Epithelial cell of prostate (primary cell): ENCODE data around the gene MTA1.

Source experiments
- DNase-seq: peaks from one replicate; pipeline ENCODE4 v3.0.0-alpha.2; 2011; ENCODE audit warnings: low read depth, low spot score
- H3K27ac ChIP-seq: fragments of 450-650 bp; 2 replicates; pipeline ENCODE4 v1.5.1; 2017; ENCODE audit warnings: mild to moderate bottlenecking

The MTA1 gene

DNA sequence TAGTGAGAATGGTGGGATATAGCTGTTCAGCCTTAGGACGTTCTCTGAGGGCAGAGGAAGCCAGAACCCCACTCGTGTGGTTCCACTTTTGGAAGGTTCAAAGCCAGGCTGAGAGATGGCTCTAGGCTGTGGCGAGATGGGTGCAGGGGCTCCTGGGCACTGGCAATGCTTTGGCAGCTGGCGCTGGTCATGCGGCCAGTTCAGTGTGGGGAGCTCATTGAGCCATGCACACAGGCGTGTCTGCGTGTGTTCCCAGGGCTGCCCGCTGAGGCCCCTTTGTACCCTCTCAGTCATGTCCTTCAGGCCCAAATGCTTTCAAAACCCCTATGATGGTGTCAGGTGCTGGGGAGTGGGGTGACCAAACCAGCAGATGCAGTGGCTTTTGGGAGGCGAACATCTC is 19.6 kb upstream of the MTA1 start:
- no peak for DNase-seq

DNA sequence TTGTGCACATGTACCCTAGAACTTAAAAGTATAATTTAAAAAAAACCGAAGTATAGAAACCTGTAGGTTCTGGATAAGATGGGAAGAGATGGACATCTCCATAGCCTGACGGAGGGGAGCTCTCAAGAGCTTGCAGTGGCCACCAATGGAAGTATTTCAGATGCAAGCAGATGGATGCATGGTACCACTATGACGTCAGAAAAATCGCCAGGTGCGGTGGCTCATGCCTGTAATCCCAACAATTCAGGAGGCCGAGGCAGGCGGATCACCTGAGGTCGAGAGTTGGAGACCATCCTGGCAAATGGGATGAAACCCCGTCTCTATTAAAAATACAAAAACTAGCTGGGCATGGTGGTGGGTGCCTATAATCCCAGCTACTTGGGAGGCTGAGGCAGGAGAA is 17.9 kb upstream of the MTA1 start:
- DNase-seq, result no peak
- H3K27ac ChIP-seq, result no peak overlapping the region

More for the DNA sequence above, 19.6 kb upstream of the MTA1 start:
- no peak overlapping the region for H3K27ac ChIP-seq

DNA sequence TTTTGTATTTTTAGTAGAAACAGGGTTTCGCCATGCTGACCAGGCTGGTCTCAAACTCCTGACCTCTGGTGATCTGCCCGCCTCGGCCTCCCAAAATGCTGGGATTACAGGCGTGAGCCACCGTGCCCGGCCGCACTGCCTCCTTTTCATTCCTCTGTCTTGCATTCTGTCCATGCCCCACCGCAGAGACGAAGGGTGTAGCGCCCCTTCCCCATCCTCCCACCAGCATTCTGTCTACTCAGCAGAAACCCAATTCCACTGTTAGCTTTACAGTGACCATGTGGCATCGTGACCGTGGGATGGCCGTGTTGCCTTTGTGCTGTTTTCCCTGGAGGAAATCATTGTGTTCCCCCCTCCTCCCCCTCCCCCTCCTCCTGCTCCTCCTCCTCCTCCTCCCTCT is 11.0 kb upstream of the MTA1 start:
- H3K27ac ChIP-seq, result no peak overlapping the region
- no peak for DNase-seq

DNA sequence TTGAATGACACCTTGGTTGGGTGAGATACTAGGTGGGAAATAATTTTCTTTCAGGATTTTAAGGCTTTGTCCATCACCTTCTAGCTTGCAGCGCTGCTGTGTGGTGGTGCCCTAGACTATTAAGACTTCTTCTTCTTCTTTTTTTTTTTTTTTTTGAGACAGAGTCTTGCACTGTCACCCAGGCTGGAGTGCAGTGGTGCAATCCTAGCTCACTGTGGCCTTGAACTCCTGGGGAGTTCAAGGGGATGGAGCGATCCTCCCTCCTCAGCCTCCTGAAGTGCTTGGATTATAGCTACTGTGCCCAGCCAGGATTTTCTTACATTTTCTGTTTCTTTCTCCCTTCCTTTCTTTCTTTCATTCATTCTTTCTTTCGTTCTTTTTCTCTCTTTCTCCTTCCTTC is 10.3 kb upstream of the MTA1 start:
- no peak for DNase-seq
- H3K27ac ChIP-seq, result no peak overlapping the region

DNA sequence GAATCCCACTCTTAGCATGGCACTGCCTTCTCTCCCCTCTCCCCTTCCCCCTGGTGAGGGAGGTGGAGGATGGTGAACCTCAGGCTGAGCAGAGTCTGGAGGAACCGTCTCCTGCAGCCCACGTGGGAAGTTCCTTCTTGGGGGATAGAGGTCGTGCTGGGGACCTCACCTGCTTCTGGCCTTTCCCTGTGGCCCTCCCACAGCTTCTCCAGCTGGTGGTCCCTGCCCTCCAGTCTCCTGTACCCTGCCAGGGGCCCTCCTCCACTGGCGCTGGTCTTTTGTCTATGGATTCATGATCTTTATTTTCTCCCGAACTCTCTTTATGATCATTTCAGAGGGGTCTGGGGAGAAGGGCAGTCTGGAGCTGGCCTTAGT is 9.0 kb upstream of the MTA1 start:
- no peak for DNase-seq
- H3K27ac ChIP-seq, result no peak overlapping the region

DNA sequence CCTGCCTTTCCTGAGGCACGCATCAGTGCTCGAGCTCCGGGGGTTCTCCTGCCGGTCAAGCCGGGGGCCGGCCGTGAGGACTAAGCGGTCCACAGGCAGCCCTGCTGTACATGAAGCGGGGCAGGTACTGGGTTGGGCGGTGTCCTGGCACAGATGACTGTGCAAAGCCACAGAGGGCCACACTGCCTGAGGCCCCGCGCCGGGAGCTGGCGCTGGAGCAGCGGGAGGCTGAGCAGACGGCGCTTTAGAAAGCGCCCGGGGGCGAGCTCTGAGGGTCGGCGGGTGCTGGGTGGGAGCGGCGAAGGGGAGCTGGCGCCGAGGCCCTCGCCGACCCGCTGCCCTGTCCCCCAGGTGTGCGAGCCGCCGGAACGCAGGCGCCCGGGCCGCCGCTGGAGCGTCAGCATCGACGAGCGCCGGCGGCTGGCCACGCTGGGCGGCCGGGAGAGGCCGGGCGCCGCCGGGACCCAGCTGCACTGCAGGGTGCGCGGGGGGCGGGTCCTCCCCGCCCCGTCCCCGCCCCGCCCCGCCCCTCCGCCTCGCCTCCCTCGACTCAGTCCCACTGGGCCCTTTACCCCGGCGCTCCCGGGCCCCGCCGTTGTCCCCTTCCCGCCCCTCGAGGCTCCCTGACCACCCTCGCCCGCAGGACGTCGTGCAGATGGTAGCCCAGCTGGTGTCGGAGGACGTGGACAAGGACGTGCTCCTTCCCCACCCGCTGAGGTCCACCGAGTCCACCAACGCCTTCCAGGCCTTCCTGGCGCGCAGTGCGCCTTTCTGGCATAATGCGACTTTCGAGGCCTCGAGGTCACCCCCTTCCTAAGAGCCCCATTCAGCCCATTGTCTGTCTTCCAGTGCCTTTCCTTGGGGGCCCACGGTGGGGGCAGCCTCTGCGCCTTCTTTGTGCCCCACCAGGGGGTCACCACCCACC is 8.3 kb upstream of the MTA1 start:
- no peak for DNase-seq
- no peak overlapping the region for H3K27ac ChIP-seq

DNA sequence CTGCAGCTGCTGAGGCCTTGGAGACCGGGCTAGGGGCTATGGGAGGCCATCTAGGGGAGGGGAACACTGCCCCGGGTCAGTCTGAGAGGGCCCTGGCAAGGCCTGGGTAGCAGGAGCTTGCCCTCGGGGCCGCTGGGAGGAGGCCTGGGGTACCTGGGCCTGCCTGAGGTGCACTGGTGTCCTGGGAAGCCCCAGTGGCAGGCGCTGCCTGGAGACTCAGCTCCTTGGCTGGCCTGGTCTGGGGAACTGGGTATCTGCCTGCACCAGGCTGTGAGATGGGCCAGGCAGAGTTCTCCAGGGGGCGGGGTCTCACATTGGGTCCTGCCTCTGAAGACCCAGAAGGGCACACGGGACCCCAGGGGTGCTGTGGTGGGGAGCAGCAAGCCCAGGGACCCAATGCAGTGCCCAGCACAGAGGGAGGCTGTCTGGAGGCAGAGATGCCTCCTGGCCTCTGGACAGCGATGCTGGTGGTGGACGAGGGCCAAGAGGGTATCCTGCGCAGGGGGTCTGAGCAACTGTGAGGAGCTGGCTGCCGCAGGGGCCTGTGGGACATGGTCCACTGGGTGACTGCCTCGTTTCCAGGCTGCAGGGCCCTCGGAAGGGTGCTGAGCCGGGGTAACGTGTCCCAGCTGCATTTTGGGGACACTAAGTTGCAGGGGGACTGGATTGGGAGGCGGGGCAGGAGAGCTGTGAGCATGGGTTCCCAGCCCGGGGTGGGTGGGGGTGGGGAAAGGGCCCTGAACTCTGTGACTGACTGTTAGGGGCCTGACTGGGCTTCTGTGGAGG is 7.4 kb upstream of the MTA1 start:
- H3K27ac ChIP-seq, result no peak overlapping the region
- no peak for DNase-seq

DNA sequence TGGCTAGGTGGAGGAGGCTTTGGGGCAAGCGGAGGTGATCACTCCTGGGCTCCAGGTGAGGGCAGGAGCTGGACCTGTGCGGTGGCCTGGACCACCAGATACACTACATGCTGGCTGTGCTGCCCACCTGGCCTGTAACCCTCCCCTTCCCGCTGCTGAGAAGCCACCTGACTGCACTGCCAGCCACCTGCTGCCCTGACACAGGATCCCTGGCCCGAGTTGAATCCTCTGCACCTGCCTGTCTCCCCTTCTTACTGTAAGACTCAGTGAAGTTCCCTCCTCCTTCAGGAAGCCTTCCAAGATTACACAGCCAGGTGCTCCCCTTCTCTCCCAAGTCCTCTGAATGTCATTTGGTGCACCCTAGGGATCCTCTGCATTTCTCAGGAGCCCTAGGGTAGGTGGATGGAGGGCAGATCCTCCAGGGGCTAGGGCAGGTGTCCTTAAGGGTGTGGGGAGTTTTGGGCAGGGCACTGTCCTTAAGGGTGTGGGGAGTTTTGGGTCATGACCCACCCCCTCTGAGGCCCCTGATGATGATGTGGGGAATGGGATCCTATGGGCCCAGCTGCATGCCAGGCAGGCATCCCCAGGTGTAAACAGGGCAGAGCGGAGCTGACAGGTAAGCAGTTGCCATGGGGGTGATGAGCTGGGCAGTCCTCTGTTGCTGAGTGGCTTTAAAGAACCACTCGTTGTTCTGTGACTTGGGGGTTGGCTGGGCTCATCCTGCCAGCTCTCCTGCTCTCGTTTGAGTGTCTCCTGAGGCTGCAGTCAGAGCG is 6.7 kb upstream of the MTA1 start:
- H3K27ac ChIP-seq, result no peak overlapping the region
- no peak for DNase-seq

DNA sequence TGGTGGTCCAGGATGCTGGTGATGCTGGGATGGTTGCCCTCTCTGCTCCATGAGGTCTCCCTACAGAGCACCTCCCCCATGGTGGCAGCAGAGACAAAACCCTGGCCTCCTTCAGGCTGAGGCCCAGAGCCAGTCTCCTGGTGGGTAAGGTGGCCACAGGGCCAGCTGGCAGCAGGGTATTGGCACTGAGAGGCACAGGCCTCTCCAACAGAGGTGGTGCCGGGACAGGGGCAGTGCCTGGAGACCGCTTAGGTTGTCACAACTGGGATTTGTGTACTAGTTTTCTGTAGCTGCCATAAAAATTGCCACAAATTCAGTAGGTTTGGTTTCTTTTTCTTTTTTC is 6.1 kb upstream of the MTA1 start:
- no peak overlapping the region for H3K27ac ChIP-seq
- DNase-seq, result no peak

DNA sequence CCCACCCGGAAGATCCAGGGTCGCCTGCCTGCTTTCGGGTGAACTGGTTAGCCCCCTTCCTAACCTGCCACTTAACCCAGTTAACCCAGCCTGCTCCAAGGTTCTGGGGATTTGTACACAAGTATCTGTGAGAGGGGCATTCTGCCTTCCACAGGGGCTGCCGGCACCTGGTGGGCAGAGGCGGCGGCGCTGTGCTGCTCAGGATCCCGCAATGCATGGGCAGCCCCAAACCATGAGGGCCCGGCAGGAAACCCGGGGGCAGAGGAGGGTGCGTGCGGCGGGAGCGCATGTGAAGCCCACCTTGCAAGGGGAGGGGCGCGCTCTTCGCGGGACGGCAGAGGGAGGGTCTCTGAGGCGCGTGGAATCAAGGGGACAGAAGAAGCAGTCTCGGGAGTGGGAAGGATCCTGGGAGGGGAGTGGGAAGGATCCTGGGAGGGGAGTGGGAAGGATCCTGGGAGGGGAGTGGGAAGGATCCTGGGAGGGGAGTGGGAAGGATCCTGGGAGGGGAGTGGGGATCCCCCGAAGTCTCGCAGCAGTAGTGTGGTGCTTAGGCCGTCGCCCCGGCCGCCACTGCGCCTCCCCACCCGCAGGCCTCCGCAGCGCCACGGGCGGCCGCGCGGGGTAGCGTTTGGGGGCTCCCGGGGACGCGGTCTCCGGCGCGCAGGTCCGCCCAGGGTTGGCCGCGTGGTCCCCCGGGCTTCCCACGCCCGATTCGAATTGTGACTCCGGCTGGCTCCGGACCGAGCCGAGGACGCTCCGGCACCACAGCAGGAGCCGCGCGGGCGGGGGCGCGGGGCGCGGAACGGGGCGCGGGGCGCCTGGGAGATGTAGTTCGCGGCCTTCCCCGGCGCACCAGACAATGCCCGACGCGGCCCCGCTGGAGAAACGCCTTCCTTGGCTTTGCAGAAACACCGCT is 4.9 kb upstream of the MTA1 start:
- H3K27ac ChIP-seq, result no peak overlapping the region
- no peak for DNase-seq

DNA sequence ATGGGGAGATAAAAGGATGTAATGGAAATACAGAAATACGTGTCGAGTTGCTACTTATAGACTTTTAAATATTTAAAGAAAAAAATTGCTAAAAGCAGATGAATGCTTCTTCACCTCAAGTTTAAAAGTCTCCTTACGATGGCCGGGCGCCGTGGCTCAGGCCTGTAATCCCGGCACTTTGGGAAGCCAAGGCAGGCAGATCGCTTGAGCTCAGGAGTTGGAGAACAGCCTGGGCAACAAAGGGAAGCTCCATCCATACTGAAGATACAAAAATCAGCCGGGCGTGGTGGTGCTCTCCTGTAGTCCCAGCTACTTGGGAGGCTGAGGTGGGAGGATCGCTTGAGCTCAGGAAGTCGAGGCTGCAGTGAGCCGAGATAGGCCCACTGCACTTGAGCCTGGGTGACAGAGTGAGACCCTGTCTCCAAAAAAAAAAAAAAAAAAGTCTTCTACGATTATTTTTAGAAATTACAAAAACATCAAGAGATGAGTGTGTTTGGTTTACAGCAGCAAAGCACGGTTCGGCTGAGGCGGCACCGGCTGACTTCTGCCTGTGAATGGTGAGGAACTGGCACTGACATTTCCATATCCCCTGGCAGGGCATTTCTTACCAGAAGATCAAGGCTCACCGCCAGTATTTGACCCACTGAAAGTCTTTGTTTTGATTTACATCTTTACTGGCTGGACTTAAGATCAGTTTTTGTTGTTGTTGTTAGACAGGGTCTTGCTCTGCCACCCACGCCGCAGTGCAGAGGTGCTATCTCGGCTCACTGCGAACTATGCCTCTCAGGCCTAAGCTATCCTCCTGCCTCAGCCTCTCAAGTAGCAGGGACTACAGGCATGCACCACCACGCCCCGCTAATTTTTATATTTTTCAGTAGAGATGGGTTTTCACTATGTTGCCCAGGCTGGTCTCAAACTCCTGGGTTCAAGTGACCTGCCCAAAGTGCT is 3.9 kb upstream of the MTA1 start:
- no peak for DNase-seq

DNA sequence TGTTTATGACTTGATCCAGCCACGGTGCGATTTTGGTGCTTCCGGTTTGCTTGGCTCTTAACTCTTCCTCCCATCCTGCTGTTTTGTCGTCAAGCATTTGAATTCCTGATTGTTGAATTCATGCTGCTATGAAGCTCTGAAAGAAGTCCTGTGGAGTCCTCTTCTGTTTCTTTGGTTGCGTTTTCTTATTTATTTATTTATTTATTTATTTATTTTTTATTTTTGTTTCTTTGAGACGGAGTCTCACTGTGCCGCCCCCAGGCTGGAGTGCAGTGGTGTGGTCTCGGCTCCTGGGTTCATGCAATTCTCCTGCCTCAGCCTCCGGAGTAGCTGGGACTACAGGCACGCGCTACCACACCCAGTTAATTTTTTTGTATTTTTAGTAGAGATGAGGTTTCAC is 3.0 kb upstream of the MTA1 start:
- no peak overlapping the region for H3K27ac ChIP-seq

More for the DNA sequence above, 3.9 kb upstream of the MTA1 start:
- H3K27ac ChIP-seq, result no peak overlapping the region

DNA sequence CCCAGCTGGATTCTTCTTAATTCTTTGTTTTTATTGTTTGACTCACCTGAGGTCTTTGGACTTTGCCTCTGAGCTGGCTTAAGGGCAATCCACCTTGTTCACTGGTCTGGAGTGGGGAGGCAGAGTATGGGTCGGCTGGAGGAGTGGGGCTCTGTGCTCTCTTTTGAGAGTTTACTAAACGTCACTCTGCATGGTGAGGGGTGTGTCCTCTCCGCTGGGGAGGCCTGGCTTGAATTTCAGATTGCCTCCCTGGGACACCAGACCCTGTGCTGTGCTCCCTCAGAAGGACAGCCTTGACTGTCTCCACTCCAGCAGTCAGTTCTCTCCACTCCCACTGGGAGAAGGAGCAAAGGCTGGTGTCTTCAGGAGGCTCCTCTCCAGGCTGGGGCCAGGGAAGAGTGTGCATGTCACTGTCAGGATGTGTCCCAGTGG is 1.9 kb upstream of the MTA1 start:
- H3K27ac ChIP-seq, result no peak overlapping the region
- no peak for DNase-seq

More for the DNA sequence above, 3.0 kb upstream of the MTA1 start:
- DNase-seq, result no peak

DNA sequence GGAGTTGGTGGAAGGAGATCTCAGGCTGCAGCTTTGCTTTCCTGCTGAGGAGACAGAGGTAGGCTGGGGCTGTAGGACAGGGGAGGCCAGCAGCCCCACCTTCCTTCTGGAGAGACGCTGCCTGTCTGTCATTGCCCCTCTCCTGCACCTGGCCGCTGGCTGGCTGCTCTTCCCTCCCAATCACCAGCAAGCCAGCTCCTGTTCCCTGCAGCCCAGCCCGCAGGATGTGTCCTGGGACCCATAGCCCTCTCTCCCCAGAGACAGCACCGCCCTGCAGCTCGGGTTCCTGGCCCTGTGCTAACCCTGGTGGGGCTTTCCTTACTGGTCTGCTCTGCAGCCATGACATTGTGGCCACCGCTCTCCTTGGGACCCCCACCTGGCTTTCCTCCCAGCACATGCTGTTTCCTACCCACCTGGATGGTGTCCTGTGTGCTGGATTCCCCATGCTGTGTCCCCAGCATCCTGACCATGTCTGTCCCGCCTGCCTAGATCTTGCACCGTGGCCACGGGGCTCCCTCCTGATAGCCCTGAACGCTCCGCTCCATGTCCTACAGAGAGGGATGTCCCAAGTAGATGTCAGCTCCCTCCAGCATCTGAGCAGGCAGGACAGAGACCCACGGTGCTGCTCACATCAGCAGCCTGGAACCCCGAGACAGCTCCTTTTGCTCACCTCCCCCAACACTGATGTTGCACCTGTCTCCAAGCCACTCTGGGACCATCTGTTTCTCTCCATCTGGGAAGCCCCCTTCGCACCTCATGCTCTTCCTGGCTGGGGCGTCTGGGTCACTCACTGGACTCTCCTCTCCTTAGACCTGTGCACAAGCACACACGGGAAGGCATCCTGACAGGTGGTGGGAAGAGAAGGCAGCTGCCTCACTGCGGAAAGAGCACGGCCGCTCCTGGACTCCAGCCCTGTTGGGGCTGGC is 1.1 kb upstream of the MTA1 start:
- no peak for DNase-seq
- H3K27ac ChIP-seq, result no peak overlapping the region

DNA sequence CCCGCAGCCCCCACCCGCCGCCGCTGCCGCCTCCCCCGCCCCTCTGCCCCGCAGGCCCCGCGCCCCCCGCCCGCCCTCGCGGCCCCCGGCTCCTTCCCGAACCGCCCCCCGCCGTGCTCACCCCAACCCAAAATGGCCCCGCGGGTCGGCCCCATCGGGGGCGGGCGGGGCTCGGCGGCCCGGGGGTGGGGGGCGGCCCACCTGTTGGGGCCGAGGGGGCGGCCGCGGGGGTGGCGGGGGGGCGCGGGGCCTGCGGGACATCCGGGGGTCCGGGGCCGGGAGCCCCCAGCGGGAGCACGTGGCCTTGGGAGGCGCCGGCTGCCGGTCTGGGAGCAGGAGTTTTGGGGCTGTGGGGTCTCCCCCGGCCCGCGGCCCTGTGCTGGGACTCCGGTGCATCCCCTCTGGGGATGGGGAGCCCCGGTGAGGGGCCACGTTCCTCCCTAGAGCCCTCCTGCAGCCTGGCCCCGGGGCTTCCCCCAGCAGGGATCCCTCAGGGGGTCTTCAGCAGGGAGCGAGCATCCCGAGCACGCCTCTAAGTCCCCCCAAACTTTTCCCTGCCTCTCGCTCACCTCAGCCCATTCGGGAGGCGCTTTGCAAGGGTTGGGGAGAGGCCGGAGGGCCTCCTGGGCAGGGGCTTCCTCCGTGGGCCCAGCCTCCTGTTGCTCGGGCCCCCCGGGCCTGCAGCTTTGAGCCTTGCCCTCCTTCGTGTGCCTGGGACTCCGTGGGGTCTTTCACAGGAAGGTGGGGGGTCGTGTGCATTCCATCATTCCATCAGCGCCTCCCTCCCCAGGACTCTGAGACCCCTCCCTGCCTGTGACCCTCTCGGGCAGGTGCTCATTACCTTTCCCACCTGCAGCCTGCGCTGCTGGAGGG is 710 bp downstream of the MTA1 start:
- no peak overlapping the region for H3K27ac ChIP-seq
- no peak for DNase-seq

DNA sequence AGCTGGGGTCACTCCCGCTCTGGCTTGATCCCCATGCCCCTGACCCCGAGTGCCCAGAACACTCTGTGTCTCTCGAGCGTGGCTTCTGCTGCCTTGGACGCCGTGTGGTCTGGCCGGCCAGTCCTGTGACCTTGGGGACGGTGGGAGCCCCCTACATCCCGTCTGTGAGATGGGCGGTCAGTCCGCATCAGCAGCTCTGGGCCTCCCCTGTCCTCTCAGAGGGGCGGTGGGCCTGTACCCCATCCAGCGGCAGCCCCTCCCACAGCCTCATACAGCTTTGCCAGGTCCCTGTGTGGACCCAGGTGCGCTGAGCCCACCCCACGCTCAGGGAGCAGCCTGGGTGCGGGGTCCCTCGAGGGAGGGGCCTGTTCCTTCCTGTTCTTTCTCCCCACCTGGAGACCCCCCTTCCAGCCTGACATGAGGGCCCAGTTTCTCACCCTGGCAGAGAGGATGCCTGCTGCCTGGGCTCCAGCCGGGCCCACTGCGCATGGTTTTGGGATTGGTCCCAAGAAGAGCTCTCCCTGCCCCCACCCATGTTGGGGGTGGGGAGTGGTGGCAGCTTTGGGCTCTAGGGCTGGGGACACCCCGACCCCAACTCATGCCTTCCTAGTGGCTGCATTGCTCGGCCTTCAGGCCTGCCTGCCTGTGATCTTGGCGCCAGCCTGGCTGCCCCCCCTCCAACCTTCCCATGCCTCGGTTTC is 1.5 kb downstream of the MTA1 start:
- no peak overlapping the region for H3K27ac ChIP-seq
- DNase-seq, result no peak
